Measurements from ENCODE around the gene NFU1.

- no peak for TF ChIP-seq POLR2A (IDR thresholded peaks at IDR 0.05)
- TF ChIP-seq EP300 (IDR thresholded peaks at IDR 0.05), result no peak
- TF ChIP-seq CTCF (IDR thresholded peaks at IDR 0.05), result no peak
Observed at GRCh38 chr2:69456950-69457445, 19.8 kb upstream of the NFU1 start.
